HG03064 (cell line): ENCODE results near the gene LEP.

ENCODE experiments used
- ATAC-seq: cut with Tn5 transposase; IDR thresholded peaks from one replicate; pipeline ENCODE4 v1.9.1; 2021; ENCODE audit warnings: low read depth; ENCODE audit not compliant: unreplicated experiment

Gene LEP

DNA sequence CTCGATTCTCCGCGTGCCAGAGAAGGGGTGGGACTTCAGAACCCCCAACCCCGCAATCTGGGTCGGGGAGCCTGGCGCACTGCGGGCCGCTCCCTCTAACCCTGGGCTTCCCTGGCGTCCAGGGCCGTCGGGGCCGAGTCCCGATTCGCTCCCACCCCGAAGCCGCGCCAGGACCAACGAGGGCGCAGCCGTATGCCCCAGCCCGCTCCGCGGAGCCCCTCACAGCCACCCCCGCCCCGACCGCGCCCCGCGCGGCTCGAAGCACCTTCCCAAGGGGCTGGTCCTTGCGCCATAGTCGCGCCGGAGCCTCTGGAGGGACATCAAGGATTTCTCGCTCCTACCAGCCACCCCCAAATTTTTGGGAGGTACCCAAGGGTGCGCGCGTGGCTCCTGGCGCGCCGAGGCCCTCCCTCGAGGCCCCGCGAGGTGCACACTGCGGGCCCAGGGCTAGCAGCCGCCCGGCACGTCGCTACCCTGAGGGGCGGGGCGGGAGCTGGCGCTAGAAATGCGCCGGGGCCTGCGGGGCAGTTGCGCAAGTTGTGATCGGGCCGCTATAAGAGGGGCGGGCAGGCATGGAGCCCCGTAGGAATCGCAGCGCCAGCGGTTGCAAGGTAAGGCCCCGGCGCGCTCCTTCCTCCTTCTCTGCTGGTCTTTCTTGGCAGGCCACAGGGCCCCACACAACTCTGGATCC is at the start of gene LEP:
LEP (plus strand) TSS at position 583 of the 691 bp plus-strand sequence. CDS start 10,741 bp downstream, outside the sequence.
- no peak for ATAC-seq

DNA sequence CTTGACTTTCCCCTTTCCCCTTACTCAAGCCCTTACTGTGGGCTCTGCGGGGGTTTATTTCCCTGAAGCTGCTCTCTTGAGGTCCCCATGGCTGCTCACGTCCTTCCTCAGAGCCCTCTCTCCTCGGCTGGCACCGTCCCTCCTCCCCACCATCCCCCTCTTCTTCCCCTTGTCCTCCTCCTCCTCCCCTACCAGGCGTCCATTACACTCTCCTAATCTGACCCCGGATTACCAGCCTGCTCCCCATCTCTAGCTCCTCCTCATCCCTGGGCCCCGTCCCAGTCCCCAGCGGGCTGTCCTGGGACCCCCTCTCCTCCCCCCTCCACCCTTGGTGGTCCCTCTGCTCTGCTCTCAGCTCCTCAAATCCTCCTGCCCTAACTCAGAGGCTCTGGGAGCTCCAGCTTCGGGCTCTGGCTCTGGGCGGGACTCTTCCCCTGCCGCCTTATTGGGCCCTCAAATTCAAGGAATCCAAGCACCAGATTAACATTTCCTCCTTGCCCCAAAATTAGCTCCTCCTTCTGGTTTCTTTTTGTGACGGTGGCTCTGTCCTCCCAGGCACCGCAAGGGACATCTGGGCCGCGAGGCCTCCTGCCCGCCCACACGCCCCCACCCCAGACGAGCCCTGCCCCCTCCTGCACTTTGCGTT is 48.5 kb upstream of the LEP start:
- no peak for ATAC-seq

DNA sequence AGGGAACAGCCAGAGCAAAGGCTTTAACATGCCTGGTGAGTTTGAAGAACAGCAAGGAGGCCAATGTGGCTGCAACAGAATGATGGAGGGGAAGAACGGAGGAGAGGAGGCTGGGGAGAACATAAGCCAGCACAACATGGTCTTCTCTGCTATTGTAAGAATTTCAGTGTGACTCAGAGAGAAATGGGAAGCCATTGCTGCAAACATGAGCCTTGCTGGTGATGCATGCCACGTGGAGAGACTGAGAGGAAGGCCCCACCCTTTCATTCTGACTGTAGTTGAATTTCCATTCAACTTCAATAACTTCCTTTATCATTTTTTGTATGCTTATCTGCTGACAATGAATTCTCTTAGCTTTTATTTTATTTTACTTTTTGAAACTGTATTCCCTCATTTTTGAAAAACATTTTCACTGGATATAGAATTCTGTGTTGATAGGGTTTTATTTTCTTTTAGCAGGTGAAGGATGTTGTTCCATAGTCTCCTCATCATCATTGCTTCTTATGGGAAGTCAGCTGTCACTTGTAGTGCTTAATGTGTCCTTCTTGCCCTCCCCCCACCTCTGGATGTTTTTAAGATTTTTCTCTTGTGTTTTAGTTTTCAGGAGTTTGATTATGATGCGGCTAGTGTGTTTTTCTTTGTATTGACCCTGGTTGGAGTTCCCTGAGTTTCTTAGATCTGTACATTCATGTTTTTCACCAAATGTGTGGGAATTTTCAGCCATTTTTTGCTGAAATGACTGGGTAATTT is 46.4 kb upstream of the LEP start:
- ATAC-seq: no peak

DNA sequence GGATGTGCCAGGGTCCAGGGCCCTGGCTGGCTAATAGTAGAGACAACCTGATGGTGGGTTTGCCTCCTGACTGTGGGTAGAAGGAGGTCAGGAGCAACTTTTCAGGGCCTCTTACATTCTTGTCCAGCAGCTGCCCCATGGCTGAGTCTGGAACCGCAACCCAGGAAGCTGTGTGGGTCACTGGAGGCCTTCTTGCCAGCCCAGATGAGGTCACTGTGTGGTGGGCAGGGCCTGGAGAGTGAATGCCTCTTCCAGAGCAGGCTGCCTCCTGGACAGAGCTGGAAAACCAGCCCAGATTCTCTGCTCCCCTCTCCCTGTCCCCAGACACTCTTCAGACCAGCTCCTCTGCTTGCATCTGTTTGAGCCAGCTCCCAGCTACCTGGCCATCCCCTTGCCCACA is 43.5 kb upstream of the LEP start:
- no peak for ATAC-seq

DNA sequence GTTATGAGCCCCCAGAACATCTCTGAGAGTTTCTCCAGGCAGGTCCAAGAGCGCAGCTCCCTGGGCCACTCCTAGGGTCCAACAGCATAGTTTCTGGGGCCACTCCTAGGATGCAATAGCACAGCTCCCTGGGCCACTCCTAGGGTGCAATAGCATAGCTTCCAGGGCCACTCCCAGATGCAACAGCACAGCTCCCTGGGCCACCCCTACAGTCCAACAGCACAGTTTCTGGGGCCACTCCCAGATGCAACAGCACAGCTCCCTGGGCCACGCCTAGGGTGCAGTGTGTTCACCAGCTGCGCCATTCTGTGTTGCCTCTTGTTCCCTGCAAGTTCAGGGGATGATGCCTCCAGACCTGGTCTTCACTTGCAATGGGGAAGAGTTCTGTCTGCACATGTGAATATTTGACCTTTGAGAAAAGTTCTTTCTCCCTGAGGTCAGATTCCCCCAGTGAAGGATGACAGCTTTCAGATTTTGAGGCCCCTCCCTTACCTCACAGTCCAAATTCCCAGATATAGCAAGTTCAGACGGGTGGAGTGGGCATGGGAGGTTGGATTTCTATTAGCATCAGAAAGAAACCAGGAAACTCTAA is 43.0 kb upstream of the LEP start:
- ATAC-seq: no peak

DNA sequence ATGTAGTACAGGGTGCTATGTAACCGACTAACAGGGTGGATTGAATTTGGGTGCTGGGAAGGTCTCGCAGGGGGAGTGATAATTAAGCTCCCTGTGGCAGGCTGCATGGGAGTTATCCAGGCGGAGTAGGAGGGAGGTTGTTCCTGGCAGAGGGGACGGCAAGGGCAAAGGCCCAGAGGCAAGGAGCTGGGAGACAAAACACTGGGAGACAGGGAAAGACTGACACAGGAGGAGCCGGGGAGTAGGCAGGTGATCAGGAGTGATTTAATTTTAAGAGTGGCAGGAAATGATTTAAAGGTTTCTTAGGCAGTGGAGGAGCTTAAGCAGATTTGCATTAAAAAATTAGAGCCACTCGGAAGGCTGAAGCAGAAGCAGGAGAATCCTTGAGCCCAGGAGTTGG is 40.7 kb upstream of the LEP start:
- ATAC-seq: no peak

DNA sequence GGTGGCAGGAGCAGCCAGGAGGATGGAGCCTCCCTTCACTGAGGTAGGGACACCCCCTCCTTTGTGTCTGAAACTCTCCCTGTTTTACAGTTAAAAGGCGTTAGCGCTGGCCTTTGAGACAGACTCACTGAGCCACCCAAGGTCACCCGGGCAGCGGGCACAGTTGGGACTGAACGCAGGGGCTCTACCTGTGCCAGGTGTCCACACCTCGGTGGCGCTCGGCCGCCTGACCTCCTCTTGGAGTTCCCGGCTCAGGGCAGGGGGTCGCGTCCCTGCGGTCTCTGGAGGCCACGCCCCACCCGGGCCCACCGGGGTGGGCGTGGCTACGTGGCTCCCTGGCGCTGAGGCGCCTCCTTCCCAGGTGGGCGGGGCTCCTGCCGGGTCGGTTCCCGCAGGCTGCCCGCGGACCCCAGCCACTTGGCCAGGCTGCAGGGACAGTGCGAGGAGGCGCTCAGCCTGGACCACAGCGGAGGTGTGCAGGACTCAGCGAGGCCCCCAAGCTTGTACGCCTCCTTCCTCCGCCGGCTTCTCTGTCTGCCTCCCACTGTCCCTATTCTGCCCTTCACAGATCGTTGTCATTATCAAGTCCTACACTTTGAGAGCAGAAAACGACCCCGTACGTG is 39.9 kb upstream of the LEP start:
- no peak for ATAC-seq

DNA sequence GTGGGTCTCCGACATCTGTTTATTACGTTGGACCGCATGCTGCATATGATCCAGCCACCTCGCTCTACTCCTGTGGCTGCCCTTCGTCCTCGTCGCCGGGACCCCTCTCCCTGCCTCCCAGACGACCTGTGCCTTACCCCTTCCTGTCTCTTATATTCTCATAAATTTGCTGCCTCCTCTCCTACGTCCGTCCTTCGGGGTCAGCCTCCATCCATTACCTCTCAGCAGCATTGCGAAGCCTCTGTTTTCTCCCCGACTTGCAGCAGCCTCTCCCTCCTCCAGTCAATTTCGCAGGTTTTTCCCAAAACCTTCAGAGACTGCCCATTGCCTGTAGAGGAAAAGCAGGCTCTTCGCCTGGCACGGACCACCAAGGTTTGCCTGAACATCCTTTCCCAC is 39.4 kb upstream of the LEP start:
- no peak for ATAC-seq

DNA sequence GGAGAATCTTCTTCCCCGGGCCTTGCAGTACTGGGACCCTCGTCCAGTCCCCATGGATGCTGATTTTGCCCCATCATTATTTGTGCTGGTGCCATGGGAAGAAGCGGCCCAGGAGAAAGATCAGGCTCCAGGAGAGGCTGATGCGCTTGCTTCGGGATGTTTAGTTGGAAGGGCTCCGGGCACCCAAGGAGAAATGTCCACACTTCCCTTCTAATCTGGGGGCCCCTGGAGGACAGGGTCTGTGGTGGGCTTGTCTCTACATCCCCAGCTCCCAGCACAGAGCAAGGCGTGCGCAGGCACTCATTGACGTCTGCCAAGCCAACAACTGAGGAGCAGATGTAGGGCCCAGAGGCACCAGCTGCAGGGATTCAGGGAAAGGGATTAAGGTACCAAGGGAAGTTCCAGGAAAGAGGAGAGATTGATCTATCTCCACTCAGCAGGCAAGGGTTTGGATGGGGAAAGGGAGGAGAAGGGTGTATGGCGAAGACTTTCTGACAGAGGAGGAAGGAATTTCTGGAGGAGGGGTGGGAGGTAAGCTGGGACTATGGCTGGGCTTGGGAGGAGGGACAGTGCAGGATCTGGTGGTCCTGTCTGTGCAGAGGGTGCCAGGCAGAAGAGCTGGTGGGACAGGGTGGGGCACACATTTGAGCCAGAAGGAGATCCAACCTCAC is 38.7 kb upstream of the LEP start:
- ATAC-seq: no peak

DNA sequence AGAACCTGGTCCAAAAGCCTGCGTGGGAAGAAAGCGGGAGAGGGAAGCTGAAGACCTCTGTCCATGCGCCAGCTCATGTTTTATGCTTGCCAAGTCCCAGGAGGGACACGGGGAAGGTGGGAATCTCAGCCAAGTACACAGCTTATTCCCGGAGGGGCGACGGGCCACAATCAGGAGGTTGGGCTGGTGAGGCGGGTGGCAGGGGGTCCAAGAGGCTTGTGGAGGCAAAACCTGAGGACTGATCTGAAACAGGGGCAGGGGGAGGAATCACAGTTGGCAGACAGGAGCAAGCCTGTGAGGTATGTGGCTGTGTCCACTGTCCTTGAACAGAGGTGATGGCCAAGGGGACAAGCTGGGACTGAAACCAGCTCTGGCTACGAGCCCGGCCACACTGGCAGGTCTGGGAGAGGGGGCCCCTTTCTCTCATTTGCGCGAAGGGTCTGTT is 38.0 kb upstream of the LEP start:
- no peak for ATAC-seq

DNA sequence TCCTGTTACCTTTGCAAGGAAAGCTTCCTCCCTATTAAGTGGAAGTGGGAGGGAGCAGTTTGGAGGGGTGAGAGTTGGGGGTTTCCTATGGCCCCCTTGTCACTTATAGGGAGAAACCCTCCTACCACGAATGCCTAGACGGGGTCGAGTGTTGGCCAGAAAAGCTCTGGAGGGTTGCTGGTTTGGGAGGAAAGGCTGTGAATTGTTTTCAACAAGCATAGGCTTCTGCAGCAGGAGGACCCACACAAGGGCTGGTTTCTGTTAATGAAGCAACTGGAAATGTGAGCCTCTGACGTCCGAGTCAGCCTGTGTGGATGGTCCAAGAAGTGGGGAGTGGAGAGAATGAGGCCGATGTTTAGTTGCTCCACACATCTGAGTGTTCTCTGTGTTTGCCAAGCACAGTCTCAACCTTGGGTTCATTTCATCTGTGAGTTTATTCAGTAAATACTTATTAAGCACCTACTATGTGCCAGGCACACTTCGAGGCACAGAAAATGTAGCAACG is 37.3 kb upstream of the LEP start:
- ATAC-seq: no peak

DNA sequence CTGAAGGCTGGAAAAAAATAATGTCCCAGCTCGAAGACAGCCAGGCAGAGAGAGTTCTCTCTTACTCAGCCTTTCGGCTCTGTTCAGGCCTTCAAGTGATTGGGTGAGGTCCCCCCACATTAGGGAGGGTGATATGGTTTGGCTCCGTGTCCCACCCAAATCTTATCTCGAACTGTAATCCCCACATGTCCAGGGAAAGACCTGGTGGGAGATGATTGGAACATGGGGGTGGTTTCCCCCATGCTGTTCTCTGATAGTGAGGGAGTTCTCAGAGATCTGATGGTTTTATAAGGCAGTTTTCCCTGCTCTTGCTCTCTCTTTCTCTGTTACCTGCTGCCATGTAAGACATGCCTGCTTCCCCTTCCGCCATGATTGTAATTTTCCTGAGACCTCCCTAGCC is 36.6 kb upstream of the LEP start:
- no peak for ATAC-seq

DNA sequence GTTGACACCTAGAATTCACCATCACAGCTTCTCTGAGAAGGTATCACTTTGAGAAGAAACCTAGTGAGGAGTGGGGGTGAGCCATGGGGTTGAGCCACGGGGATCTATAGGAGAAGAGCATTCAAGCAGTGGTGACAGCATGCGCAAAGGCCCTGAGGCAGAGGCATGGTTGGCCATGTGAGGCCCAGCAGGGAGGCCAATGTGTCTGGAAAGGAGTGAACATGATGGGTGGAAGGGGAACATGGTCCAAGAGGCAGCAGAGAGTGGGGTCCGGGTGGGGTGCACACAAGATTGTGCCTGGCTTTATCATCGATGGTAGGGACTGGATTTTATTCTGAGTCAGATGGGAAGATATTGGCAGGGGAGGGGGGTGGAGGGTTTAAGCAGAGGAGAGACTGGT is 36.0 kb upstream of the LEP start:
- ATAC-seq: no peak

DNA sequence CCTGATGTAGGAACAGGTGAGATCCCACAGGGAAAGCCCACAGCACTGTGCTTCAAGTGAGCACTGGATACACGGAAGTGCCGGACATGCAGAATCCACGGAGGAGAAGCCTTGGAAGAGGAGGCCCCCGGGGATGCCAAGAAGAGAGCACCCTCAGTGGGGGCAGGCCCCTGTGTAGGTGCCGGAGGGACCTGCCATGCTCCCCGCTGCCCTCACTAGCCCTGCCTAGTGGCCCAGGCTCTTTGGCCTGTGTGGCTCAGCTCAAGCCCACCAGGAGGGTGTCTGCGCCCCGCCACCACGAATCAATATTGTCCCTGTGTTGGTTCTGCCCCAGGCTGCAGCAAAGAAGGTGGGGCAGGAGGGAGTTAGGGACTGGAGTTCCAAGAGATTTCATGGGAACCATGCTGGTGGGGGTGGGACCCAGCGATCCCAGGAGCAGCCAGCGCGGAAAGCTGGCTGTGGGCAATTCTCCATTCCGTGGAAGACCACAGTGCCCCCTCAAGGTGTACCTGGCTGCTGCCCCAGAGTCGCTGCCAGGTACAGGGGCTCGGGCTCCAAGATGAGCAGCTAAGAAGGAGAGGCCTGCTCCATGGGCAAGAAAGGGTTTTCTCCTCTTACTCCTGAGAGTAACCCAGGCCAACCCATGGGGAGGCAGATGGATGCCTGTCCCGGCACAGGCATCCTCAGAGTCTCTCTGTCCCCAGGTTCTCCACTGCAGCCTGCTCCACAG is 34.9 kb upstream of the LEP start:
- ATAC-seq: no peak

DNA sequence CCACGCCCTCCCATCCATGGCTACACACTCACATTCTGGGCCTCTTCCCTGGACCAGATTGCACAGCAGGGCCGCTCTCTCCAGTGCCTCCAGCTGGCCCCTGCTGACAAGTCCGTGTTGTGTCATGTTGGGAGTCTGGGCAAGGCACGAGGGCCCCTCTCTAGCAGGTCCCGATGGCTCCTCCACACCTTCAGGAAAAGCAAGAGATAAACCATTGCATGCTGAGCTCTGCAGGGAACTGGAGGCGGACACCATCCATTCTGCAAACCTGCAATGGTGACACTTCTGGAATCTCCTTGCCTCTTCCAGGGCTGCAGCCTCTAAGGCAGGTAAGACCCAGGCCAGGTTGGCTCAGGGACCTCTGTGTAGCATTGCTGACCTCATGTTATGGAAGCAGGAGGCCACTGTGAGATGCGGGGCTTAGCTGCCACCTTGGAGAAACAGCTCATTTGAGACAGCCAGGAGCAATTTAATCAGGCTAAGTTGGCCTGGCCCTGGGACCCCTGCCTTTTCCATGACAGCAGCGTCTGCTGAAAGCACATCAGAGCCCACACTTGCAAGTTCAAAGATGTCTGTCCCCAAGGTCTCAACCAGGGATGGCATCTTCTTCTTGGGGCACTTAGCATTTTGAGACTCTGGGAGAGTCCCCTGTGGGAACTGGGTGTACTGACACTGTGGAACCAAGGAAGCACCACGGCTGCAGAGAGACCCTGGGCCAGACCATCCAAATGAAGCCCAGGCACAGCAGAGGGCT is 34.2 kb upstream of the LEP start:
- ATAC-seq: no peak

DNA sequence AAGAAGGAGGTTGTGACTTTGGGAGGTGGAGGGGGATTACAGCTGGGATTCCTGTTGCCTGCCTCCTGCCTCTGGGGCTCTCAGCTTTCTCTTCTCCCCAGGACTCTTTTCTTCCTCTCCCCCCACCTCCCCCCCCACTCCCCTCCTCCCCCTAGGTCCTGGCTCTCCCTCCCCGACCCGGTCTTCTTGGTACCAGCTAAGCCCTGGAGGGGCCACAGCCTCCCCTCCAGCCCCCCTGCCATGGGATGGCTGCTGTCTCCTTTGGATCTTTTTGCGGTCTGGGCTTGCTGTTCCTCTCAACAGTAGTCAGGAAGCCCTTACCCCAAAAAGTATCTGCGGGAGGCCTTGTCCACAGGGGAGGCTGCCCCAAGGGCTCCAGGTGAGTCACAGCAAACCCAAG is 33.5 kb upstream of the LEP start:
- no peak for ATAC-seq

DNA sequence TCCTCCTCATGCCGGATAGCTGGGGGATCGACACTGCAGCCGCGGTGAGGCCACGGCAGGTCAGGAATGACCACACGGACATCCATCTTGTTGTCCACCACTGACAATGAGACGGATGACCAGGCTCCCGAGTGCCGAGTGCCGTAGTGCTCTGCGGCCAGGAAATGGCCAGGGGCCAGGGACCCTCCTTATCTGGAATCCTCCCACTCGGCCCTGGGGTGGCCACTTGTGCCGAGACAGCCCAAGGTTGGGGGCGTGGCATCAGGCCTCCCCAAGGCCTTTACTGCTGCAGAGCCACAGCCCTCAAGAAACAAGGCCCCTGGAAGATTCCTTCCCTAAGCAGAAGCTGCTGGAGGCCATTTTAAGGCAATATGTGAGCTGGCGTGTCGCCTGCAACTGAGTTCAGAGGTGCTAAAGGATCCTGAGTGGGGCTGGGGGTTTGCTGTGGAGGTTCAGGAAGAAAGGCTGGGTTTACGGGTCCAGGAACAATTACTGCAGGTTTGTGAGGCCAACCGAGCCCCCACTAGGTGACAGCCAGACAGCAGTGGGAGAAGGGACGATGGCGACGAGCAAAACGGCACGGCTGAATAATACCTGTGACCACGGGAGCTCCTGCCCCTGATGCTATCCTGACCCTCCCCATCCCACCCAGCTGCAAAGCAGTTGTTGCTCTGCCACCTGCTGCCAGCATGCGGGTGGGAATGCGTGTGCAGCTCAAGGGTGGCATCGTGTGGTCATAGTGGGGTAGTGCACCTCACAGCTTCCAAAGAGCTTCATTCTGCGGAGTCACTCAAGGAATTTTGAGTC is 31.6 kb upstream of the LEP start:
- ATAC-seq: no peak

DNA sequence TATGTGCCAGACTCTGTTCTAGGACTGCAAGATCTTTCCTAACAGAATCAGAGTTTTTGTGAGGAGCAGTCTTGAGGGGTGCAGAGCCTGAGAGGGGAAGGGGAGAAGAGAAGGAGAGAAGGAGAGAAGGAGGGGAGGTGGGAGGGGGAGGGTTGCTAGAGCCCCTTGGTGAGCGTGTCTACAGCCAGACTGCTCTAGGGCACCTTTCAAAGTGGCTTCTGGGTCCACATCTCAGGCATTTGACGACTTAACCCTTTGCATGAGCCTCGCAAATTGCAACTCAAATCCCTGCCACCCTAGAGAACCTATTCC is 31.1 kb upstream of the LEP start:
- no peak for ATAC-seq
